Measurements from ENCODE around the gene PTPRN2.
"Not testable (repeated sequence)": the region's sequence is repeated elsewhere in the genome, so short reads cannot be mapped to it uniquely, and the experiment has no call there.

Gene PTPRN2

DNA sequence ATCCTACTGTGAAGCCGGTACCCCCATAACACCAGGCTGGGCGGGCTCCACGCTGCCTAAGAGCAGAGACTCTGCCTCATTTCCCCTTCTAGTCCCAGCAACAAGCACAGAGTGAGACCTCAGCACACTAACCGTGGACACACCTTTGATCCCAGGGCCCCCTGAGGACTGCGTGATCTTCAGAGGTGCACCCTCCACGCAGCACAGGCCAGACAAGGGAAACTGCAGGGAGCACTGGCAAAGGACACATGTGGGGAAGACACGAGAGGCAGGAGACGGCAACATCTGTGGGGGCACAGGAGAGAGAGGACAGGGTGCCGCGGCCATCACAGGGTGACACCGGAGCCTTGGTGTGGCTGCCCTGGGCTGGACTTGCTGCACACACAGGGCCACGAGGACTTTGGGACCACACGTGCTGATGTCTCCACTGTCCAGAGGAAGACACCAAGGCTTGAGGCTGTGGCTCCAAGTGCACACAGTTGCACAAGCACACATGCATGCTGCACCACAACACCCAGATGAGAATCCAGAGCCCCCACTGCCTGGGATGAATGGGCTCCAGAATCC, 128.8 kb downstream of the PTPRN2 start:
- H3K4me1 Mint-ChIP-seq: no peaks in the 10 kb centered on the region
- peaks cover 12% of the 10 kb centered on the region for H3K9me3 Mint-ChIP-seq
- no peaks in the 10 kb centered on the region for H3K36me3 Mint-ChIP-seq (ENCODE audit: insufficient read depth)
- DNase-seq (ENCODE audit: low spot score in 2 of 2) (no peak), ATAC-seq (replicated peaks; ENCODE audit: extremely low read depth, poor library complexity, severe bottlenecking) (no peak)
- no peak overlapping the region for H3K4me3 Mint-ChIP-seq
- H3K27me3 Mint-ChIP-seq: no peaks in the 10 kb centered on the region
- no peak overlapping the region for H3K27ac Mint-ChIP-seq (ENCODE audit: low read depth)

DNA sequence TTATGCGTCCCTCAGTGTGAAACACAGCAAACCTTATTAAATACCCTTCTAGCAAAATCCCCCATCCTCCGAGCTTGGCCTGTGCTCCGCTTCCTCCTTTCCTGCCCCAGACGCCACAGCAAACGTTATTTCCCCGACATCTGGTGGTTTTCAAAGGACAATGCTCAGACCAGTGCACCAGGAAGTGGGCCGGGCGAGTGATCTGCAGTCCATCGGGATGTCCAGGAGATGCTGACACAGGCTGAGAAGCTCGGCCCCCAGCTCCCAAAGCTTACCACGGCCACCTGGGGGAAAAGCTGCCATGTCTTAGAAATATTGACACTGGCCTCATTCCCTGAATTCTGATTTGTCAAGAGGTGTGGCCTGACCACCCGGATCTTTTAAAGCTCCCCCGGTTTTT, 129.5 kb downstream of the PTPRN2 start:
- no peaks in the 10 kb centered on the region for H3K36me3 Mint-ChIP-seq (ENCODE audit: insufficient read depth)

DNA sequence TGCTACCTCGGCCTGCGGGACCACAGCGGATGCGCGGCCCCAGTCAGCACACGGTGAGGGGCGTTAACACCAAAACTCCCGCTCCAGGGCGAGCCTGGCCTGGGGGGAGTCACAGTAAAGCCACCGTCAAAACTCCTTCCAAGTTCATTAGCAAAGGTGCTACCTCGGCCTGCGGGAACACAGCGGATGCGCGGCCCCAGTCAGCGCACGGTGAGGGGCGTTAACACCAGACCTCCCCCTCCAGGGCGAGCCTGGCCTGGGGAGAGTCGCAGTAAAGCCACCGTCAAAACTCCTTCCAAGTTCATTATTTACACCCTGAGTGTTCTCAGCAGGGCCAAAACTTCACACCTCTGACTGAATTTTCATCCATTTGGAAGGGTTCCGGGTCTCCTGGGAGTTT, 130.0 kb downstream of the PTPRN2 start:
- not testable (repeated sequence) for H3K36me3 Mint-ChIP-seq (ENCODE audit: insufficient read depth); H3K27me3 Mint-ChIP-seq; H3K4me3 Mint-ChIP-seq; DNase-seq (ENCODE audit: low spot score in 2 of 2); ATAC-seq (replicated peaks; ENCODE audit: extremely low read depth, poor library complexity, severe bottlenecking); H3K27ac Mint-ChIP-seq (ENCODE audit: low read depth); H3K4me1 Mint-ChIP-seq; H3K9me3 Mint-ChIP-seq

More for the DNA sequence above, 129.5 kb downstream of the PTPRN2 start:
- no peak overlapping the region for H3K4me3 Mint-ChIP-seq
- H3K9me3 Mint-ChIP-seq: peaks cover 7% of the 10 kb centered on the region
- no peak for ATAC-seq (replicated peaks; ENCODE audit: extremely low read depth, poor library complexity, severe bottlenecking)
- H3K27me3 Mint-ChIP-seq: no peaks in the 10 kb centered on the region
- no peak for DNase-seq (ENCODE audit: low spot score in 2 of 2)
- no peaks in the 10 kb centered on the region for H3K4me1 Mint-ChIP-seq
- H3K27ac Mint-ChIP-seq (ENCODE audit: low read depth): no peak overlapping the region

DNA sequence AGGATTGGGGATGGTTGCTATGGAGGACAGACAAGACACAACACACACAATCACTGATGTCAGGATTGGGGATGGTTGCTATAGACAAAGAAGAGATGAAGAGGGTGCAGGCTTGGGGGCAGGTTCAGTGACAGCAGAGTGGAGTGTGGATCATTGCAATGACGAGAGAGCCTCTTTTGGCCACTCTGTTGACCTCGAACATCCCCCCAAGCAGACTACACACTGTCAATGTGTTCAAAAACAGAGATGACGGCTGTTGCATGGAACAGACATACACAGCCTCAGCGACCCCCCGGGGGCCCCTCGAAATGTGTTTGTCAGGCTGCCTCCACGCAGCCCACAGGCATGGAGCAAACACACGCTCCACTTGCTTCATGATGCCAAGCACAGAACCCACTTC, 133.0 kb downstream of the PTPRN2 start:
- Mint-ChIP-seq H3K9me3 (peaks cover 6% of the 10 kb centered on the region), H3K4me3 (no peak overlapping the region), H3K27ac (ENCODE audit: low read depth) (no peak overlapping the region), H3K27me3 (peaks cover 14% of the 10 kb centered on the region), H3K4me1 (no peaks in the 10 kb centered on the region), H3K36me3 (ENCODE audit: insufficient read depth) (peaks cover 2% of the 10 kb centered on the region)
- no peak for ATAC-seq (replicated peaks; ENCODE audit: extremely low read depth, poor library complexity, severe bottlenecking)
- no peak for DNase-seq (ENCODE audit: low spot score in 2 of 2)

DNA sequence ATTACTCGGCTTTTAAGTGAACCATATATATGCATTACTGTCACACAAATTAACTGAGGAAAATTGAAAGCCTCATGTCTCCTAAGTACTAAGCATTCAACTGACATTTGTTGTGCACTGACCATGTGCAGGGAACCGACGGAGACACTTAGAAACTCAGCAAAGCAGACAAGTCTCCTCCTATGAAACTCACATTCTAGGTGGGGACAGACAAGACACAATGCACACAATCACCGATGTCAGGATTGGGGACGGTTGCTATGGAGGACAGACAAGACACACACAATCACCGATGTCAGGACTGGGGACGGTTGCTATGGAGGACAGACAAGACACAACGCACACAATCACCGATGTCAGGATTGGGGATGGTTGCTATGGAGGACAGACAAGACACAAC, 134.0 kb downstream of the PTPRN2 start:
- H3K27me3 Mint-ChIP-seq: peaks cover 14% of the 10 kb centered on the region
- DNase-seq (ENCODE audit: low spot score in 2 of 2) (no peak), ATAC-seq (replicated peaks; ENCODE audit: extremely low read depth, poor library complexity, severe bottlenecking) (no peak)
- peaks cover 6% of the 10 kb centered on the region for H3K9me3 Mint-ChIP-seq
- H3K36me3 Mint-ChIP-seq (ENCODE audit: insufficient read depth): peaks cover 2% of the 10 kb centered on the region
- H3K27ac Mint-ChIP-seq (ENCODE audit: low read depth): no peak overlapping the region
- no peaks in the 10 kb centered on the region for H3K4me1 Mint-ChIP-seq
- H3K4me3 Mint-ChIP-seq: no peak overlapping the region

DNA sequence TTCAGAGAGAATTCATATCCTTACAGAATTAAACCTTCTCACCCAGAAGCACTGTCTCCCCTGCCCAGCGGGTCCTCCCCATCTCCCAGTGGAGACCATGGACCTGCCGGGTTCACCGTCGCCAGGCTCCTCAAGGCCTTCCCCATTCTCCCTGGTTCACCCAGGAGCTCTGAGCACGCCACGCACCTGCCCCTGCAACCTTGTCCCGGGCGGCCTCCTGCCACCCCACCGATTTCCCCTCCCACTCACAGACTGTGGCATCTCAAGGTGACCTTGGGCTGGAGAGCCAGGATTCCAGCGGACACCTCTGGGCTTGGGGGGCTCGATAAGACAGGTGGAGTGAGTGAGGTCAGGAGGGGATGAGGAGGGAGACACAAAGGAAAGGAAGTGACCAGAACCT, 135.3 kb downstream of the PTPRN2 start:
- Mint-ChIP-seq H3K9me3 (peaks cover 6% of the 10 kb centered on the region), H3K4me1 (no peaks in the 10 kb centered on the region), H3K36me3 (ENCODE audit: insufficient read depth) (peaks cover 2% of the 10 kb centered on the region), H3K27me3 (peaks cover 14% of the 10 kb centered on the region), H3K4me3 (no peak overlapping the region), H3K27ac (ENCODE audit: low read depth) (no peak overlapping the region)
- ATAC-seq (replicated peaks; ENCODE audit: extremely low read depth, poor library complexity, severe bottlenecking) (no peak), DNase-seq (ENCODE audit: low spot score in 2 of 2) (no peak)

DNA sequence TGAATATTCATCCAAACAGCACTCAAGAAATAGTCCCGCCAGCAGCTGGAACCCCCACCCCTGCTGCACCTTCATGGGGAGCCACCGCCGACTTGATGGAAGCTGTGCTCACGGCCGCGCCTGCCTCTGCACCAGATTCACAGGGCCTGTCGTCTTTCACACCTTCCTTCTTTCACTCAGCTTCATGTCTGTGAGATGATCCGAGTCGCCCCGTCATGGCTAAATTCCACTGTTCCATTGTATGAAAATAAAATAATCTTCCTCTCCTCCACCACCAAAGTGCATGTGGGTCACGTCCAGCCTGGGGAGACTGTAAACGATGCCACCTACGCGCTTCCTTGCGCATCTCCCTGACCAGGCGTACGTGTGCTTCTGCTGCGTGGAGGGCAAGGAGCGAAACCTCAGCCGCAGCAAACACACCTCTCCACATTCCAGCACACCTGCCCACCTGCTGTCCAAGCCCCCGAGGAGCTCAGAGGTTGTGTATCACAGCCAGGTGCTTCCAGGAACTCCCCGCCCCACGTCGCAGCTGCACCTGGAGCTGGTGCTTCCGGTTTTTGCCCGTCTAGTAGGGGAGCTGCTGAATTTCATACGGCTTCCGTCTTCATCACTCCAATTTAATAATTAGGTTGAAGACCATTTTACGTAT, 137.0 kb downstream of the PTPRN2 start:
- Mint-ChIP-seq H3K4me3 (no peak overlapping the region), H3K9me3 (peaks cover 6% of the 10 kb centered on the region), H3K36me3 (ENCODE audit: insufficient read depth) (peaks cover 2% of the 10 kb centered on the region), H3K27ac (ENCODE audit: low read depth) (no peak overlapping the region), H3K27me3 (peaks cover 19% of the 10 kb centered on the region), H3K4me1 (no peaks in the 10 kb centered on the region)
- DNase-seq (ENCODE audit: low spot score in 2 of 2) (no peak), ATAC-seq (replicated peaks; ENCODE audit: extremely low read depth, poor library complexity, severe bottlenecking) (no peak)

DNA sequence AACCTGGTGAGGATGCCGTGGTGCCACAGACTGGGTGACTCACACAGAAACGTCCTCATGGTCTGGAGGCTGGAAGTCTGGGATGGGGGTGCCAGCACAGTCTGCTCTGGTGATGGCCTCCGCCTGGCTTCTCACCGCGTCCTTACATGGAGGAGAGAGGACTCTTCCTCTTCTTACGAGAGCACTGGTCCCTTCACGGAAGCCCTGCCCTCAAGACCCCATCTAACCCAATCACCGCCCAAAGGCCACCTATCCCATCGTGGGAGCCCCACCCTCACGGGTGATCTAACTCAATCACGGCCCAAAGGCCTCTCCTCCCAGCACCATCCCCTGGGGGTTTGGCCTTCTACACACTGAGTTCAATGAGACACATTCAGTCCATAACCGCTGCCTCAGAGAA, 137.7 kb downstream of the PTPRN2 start:
- Mint-ChIP-seq H3K36me3 (ENCODE audit: insufficient read depth) (peaks cover 2% of the 10 kb centered on the region), H3K4me1 (no peaks in the 10 kb centered on the region), H3K4me3 (no peak overlapping the region), H3K27me3 (peaks cover 26% of the 10 kb centered on the region), H3K27ac (ENCODE audit: low read depth) (no peak overlapping the region), H3K9me3 (peaks cover 6% of the 10 kb centered on the region)
- ATAC-seq (replicated peaks; ENCODE audit: extremely low read depth, poor library complexity, severe bottlenecking) (no peak), DNase-seq (ENCODE audit: low spot score in 2 of 2) (no peak)

DNA sequence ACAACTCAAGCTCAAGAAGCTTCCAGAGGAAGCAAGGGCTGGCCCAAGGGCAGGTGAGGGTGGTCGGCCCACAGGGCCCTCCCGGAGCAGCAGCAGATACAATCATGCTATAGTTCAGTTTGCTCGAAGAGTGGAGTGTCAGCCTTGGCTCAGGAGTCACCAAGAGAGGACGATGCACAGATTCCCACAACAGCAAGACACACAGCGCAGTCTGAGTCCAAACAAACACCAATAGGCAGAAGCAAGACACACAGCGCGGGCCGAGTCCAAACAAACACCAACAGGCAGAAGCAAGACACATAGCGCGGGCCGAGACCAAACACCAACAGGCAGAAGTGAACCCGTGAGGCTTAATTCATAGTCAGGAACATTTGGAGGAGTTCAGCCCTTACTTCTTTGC, 138.4 kb downstream of the PTPRN2 start:
- peaks cover 32% of the 10 kb centered on the region for H3K27me3 Mint-ChIP-seq

DNA sequence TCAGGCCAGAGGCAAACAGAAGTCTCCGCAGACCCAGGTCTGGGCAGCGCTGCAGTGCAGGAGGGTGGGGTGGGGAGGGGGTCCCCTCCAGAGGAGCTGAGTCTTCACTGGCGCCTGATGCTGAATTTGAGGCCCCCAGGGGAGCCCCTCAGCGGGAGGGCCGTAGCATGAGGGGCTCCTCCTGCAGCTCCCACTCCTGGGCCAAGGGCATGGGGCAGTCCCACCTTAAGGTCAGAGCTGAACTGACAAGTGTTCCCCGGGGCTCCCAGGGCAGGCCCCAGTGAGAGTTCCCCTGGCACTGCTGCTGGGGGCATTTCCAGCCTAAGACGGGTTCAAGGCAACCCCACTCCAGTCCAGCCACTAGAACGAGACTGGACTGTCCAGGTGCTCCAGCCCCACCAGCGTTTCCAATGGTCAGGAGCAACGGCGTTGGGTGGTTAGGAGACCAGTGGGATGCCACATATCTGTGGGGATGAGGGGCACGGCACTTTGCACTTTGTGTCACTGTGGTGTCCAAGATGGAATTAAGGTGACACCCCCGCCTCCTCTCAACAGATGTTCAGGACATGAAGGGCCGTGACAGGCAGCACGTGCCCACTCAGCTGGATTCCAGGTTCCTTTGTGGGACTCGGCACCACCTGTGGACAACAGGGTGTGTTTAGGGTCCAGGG, 139.1 kb downstream of the PTPRN2 start:
- H3K27me3 Mint-ChIP-seq: peaks cover 33% of the 10 kb centered on the region
- no peak overlapping the region for H3K4me3 Mint-ChIP-seq
- ATAC-seq (replicated peaks; ENCODE audit: extremely low read depth, poor library complexity, severe bottlenecking): no peak
- H3K27ac Mint-ChIP-seq (ENCODE audit: low read depth): no peak overlapping the region
- H3K36me3 Mint-ChIP-seq (ENCODE audit: insufficient read depth): peaks cover 2% of the 10 kb centered on the region
- H3K9me3 Mint-ChIP-seq: no peaks in the 10 kb centered on the region
- DNase-seq (ENCODE audit: low spot score in 2 of 2): no peak
- H3K4me1 Mint-ChIP-seq: no peaks in the 10 kb centered on the region

More for the DNA sequence above, 138.4 kb downstream of the PTPRN2 start:
- no peaks in the 10 kb centered on the region for H3K4me1 Mint-ChIP-seq
- no peak for ATAC-seq (replicated peaks; ENCODE audit: extremely low read depth, poor library complexity, severe bottlenecking)
- H3K36me3 Mint-ChIP-seq (ENCODE audit: insufficient read depth): peaks cover 2% of the 10 kb centered on the region
- no peak overlapping the region for H3K27ac Mint-ChIP-seq (ENCODE audit: low read depth)
- peaks cover under 1% of the 10 kb centered on the region for H3K9me3 Mint-ChIP-seq
- DNase-seq (ENCODE audit: low spot score in 2 of 2): no peak
- H3K4me3 Mint-ChIP-seq: no peak overlapping the region

DNA sequence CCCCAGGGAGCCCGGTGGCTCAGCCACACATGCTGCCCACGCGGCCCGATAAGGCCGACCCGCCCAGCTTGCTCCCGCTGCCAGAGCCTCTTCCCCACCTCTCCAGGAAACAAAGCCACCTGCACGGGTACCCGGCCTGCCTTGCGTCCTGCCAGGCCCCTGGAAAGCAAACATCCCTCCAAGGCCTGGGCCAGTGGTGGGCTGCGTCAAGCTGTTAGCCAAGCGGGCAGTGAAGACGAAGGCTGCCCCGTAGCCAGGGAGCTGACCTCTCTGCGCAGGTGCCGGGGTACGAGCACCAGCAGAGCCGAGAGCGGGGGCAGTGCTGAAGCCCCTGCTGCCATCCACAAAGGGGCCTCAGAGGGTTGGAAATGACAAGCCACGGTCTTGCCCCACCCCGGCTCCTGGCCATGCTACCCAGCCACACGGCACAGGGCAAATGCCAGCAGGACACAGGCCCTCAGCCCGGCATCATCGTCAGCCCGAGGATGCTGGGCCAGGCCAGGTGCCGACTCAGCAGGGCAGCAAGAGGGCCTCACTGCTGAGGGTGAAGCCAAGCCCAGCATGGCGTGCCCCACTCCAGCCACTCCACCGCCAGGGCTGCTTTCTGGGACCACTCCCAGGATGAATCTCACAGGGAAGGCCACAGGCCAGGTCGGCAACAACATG, 140.0 kb downstream of the PTPRN2 start:
- H3K4me1 Mint-ChIP-seq: no peaks in the 10 kb centered on the region
- no peak for DNase-seq (ENCODE audit: low spot score in 2 of 2)
- H3K27me3 Mint-ChIP-seq: peaks cover 33% of the 10 kb centered on the region
- H3K4me3 Mint-ChIP-seq: no peak overlapping the region
- no peak overlapping the region for H3K27ac Mint-ChIP-seq (ENCODE audit: low read depth)
- ATAC-seq (replicated peaks; ENCODE audit: extremely low read depth, poor library complexity, severe bottlenecking): no peak
- no peaks in the 10 kb centered on the region for H3K9me3 Mint-ChIP-seq
- H3K36me3 Mint-ChIP-seq (ENCODE audit: insufficient read depth): peaks cover 2% of the 10 kb centered on the region

DNA sequence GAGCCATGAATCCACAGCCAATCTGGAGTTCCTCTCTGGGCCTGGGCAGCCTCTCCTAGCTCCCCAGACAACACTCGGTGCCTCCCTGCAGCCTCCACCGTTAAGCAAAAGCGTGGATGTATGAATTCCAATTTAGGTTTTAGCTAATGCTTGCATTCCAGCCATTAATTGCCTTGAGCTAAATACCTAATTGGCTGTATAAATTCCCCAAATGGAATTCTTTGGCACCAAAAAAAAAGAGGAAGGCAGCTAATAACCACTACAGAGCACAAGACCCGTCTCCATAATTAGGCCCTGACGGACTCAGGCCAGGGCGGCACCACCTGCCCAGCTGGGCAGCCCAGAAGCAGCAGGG, 140.5 kb downstream of the PTPRN2 start:
- Mint-ChIP-seq H3K36me3 (ENCODE audit: insufficient read depth) (peaks cover 2% of the 10 kb centered on the region), H3K27me3 (peaks cover 33% of the 10 kb centered on the region), H3K9me3 (no peaks in the 10 kb centered on the region), H3K4me3 (no peak overlapping the region), H3K27ac (ENCODE audit: low read depth) (no peak overlapping the region), H3K4me1 (no peaks in the 10 kb centered on the region)
- ATAC-seq (replicated peaks; ENCODE audit: extremely low read depth, poor library complexity, severe bottlenecking): no peak
- no peak for DNase-seq (ENCODE audit: low spot score in 2 of 2)

DNA sequence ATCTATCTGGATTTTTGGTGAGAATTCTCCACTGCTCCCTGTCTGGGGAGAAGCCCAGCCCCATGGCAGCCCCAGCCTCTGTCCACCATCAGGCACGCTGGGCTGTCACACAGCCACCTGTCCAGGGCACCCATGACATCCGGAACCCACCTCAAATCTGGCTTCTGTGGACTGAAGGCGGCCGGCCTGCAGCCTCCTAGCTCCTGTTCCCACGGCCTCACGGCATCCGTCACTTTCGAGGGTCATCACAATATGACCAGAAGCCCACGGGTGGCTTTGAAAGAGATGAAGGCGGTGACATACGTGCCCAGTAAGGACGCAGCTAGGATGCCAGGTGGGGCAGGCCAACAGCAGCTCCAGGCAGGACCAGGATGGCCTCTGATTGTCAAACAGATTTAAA, 140.9 kb downstream of the PTPRN2 start:
- ATAC-seq (replicated peaks; ENCODE audit: extremely low read depth, poor library complexity, severe bottlenecking): no peak
- DNase-seq (ENCODE audit: low spot score in 2 of 2): no peak
- no peaks in the 10 kb centered on the region for H3K9me3 Mint-ChIP-seq
- no peak overlapping the region for H3K27ac Mint-ChIP-seq (ENCODE audit: low read depth)
- H3K27me3 Mint-ChIP-seq: peaks cover 33% of the 10 kb centered on the region
- no peaks in the 10 kb centered on the region for H3K4me1 Mint-ChIP-seq
- H3K36me3 Mint-ChIP-seq (ENCODE audit: insufficient read depth): peaks cover 2% of the 10 kb centered on the region
- H3K4me3 Mint-ChIP-seq: no peak overlapping the region

Data from central memory CD8-positive, alpha-beta T cell (primary cell).